ENCODE measurements around the gene GPR68.

The GPR68 gene

DNA sequence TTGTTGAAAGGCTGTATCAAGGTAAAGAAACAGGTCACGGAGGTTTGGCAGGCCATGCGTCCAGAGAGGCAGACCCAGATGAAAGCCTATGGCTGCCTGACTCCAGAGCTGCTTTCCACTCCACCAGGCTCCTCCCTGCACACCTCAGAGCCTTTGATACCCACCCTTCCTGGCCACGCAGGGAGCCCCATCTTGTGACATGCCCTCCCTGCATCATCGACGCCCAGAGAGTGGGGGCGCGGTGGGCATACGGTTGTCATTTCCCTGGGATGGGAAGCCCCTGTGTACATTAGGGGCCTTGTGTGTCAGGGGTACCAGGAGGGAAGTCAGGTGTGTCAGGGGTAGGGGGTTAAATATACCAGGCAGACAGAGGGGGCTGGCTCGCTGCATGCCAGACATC lies 30.3 kb upstream of the GPR68 start:
- POLR2A ChIA-PET = interaction anchor here (0.6 kb wide), 1 partner anchor 965 kb away, joined by 4 read pairs; no protein-coding TSS in a partner anchor

DNA sequence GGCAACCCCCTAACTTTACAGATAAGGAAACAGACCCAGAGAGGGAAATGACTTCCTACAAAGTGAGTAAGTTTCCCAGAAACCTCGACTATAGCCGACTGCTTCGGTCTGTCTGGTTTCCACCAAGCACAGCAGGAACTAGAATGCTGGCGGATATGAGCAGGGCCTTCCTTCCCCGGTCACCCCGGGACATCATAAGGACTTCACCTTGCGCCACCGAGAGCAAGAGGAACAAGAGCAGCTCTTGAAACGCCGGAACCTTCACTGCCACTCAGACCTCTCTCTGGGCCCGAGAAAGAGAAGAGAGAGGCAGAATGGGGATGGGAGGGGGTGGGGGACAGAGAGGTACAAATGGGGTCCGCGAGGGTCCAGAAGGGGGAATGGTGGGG lies 29.4 kb upstream of the GPR68 start:
- ChIA-PET POLR2A (no interaction called here), CTCF (interaction anchor here (2.3 to 20.6 kb wide), 2 partner anchors 12 to 99 kb away, joined by 12 to 824 read pairs; no protein-coding TSS in a partner anchor)
- TF ChIP-seq, protein P1, sequence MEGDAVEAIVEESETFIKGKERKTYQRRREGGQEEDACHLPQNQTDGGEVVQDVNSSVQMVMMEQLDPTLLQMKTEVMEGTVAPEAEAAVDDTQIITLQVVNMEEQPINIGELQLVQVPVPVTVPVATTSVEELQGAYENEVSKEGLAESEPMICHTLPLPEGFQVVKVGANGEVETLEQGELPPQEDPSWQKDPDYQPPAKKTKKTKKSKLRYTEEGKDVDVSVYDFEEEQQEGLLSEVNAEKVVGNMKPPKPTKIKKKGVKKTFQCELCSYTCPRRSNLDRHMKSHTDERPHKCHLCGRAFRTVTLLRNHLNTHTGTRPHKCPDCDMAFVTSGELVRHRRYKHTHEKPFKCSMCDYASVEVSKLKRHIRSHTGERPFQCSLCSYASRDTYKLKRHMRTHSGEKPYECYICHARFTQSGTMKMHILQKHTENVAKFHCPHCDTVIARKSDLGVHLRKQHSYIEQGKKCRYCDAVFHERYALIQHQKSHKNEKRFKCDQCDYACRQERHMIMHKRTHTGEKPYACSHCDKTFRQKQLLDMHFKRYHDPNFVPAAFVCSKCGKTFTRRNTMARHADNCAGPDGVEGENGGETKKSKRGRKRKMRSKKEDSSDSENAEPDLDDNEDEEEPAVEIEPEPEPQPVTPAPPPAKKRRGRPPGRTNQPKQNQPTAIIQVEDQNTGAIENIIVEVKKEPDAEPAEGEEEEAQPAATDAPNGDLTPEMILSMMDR (IDR thresholded peaks at IDR 0.05; ENCODE audit: insufficient read depth, low read length, missing control alignments) = no peak
- H3K4me3 ChIP-seq (ENCODE audit: low read depth, low read length) = no peak overlapping the region
- DNase-seq (ENCODE audit: low read depth, low spot score) = no peak

More for the DNA sequence above, 30.3 kb upstream of the GPR68 start:
- CTCF ChIA-PET = interaction anchor here (2.3 to 20.6 kb wide), 2 partner anchors 11 to 100 kb away, joined by 12 to 824 read pairs; no protein-coding TSS in a partner anchor
- no peak overlapping the region for H3K4me3 ChIP-seq (ENCODE audit: low read depth, low read length)
- TF ChIP-seq, protein P1 (IDR thresholded peaks at IDR 0.05; ENCODE audit: insufficient read depth, low read length, missing control alignments) = no peak
- no peak for DNase-seq (ENCODE audit: low read depth, low spot score)

DNA sequence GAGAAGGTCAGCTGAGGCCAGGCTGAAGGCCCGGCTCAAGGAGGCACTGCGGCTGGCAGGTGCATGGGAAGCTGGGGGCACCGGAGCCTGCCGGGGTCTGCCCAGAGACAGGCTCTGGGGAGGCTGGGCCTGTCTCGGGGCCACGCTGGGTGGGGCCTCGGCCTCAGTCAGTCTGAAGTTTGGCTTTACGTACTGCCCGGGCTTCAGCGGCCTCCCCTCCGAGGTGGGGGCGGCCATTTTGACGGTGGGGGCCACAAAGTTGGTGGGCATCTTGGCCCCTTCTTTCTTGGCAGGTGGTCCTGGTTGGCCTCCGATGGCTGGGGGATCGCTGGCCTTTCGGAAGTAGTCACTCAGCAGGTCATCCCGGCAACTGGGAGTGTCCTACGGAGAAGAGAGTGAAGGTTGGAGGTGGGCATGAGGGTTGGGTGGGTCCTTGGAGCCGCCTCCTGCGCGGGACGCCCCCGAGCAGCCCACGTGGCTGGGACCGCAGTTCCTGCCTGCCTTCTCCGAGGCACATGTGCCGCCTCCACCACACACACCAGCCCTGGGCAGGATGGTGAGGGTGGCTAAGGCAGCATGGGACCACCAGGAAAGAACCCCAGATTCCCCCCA lies 28.9 kb upstream of the GPR68 start:
- POLR2A ChIA-PET = no interaction called here
- CTCF ChIA-PET = interaction anchor here (1.6 to 20.6 kb wide), 3 partner anchors 8 to 99 kb away, joined by 3 to 824 read pairs (median 12); no protein-coding TSS in a partner anchor

DNA sequence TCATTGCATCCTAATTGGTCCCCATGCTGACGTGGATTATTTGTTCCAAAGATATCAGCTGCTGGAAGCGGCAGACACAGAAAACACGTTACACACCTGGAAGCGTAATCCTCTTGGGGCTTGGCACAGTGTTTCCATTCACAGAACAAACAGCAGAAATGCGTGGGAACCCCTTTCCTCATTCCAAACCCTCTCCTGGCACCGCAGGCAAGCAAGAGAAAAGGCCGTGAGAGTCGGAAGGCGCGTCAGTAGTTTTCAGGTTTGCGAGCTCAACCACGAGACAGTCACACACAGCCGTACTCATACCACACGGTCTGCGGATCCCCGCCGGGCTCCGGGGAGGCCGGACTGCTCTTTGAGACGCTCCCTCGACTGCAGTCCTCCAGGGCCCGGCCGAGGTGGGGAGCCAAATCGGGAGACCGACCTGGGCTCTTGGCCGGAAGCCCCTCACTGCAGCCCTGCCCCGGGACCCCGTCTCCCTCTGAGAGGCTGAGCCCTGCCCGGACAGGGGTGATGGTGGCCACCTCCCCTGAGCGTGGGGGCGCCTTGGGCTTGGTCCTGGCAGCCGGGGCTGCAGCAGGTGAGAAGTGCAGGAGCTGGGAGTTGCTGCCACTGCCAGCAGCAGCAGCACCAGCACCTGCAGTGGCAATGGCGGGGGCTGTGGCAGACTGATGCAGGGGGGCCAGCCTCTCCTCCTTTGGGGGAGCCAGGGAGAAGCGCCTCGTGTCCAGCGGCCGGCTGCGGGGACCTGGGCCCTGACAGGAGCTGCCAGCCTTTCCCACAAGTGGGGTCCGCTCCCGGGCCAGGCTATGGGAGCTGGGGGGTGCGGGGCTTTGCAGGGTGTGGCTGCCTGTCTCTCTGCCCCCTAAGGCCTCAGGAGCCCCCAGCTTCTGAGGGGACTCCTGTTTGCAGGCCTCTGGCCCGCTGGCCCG lies 28.1 kb upstream of the GPR68 start:
- CTCF ChIA-PET = interaction anchor here (0.9 to 1.6 kb wide), 3 partner anchors 9 to 98 kb away, joined by 3 to 4 read pairs (median 3); no protein-coding TSS in a partner anchor
- DNase-seq (ENCODE audit: low read depth, low spot score) = no peak
- POLR2A ChIA-PET = no interaction called here
- no peak overlapping the region for H3K4me3 ChIP-seq (ENCODE audit: low read depth, low read length)
- TF ChIP-seq, protein P1 (IDR thresholded peaks at IDR 0.05; ENCODE audit: insufficient read depth, low read length, missing control alignments) = no peak

More for the DNA sequence above, 28.9 kb upstream of the GPR68 start:
- TF ChIP-seq, protein P1 (IDR thresholded peaks at IDR 0.05; ENCODE audit: insufficient read depth, low read length, missing control alignments) = no peak
- no peak overlapping the region for H3K4me3 ChIP-seq (ENCODE audit: low read depth, low read length)
- no peak for DNase-seq (ENCODE audit: low read depth, low spot score)

DNA sequence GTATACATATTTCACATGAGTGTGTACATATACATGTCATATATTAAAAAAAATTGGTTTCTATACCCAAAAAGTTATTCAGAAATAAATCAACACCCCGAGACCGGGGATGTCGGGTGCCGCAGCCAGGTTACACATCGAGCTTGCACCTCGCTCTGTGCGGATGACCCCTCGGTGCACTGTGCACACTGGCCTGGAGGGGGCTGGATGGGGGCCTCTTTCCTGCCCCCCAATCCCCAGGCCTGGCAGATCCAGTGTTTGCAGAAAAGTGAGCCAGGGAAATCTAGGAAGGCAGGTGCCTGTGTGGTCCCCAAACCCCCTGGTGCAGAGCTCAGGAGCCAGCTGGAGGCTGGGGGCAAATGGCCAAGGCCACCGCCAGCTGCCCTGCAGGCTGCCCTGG lies 27.1 kb upstream of the GPR68 start:
- ChIA-PET POLR2A (no interaction called here), CTCF (interaction anchor here (0.9 to 1.6 kb wide), 2 partner anchors 10 to 15 kb away, joined by 3 to 4 read pairs; no protein-coding TSS in a partner anchor)
- no peak for DNase-seq (ENCODE audit: low read depth, low spot score)
- TF ChIP-seq, protein P1 (IDR thresholded peaks at IDR 0.05; ENCODE audit: insufficient read depth, low read length, missing control alignments) = no peak
- no peak overlapping the region for H3K4me3 ChIP-seq (ENCODE audit: low read depth, low read length)

DNA sequence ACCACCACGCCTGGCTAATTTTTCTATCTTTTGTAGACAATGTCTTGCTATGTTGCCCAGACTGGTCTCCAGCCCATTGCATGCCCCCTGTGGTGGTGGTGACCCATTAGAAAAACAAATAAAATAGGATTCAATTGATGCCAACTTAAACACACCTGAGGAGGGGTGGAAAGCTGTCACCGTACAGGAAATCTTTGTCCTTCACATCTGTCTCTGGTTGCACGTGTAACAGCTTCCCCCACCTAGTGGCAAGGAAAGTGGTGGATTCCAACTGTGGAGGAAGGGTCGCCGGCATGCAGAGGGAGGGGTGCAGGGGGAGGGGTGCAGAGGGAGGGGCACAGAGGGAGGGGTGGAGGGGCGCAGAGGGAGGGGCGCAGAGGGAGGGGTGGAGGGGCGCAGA lies 26.1 kb upstream of the GPR68 start:
- no peak overlapping the region for H3K4me3 ChIP-seq (ENCODE audit: low read depth, low read length)
- ChIA-PET CTCF (interaction anchor here (0.9 to 1.9 kb wide), 3 partner anchors 14 to 93 kb away, joined by 3 to 7 read pairs (median 5); no protein-coding TSS in a partner anchor), POLR2A (no interaction called here)
- no peak for DNase-seq (ENCODE audit: low read depth, low spot score)
- TF ChIP-seq, protein P1 (IDR thresholded peaks at IDR 0.05; ENCODE audit: insufficient read depth, low read length, missing control alignments) = no peak

Measured in AG04449 (cell line).